DND-41 (cell line): ENCODE data around the gene DBNL.

ENCODE experiments used
- CTCF ChIP-seq: IDR thresholded peaks from 2 replicates; pipeline ENCODE4 v1.5.1; 2012; ENCODE audit warnings: borderline replicate concordance, low read length, moderate library complexity, mild to moderate bottlenecking; ENCODE audit not compliant: poor library complexity, severe bottlenecking; ENCODE audit errors: extremely low read depth
- EZH2 ChIP-seq: IDR thresholded peaks from 3 replicates; pipeline ENCODE4 v1.6.1; 2012; ENCODE audit warnings: borderline replicate concordance, low read depth, mild to moderate bottlenecking, moderate library complexity, low read length, inconsistent platforms; ENCODE audit not compliant: severe bottlenecking

- TF ChIP-seq CTCF = no peak
- no peak for TF ChIP-seq EZH2
Observed at GRCh38 chr7:44105832-44106231, 61.3 kb downstream of the DBNL start.
